ENCODE data around the gene DUSP6.

Gene DUSP6

GRCh38 chr12:89373763-89374572 lies 21.7 kb upstream of the DUSP6 start:
- peak; percentile 82 to 92 (median 90) for DNase-seq

GRCh38 chr12:89372584-89373370 lies 20.5 kb upstream of the DUSP6 start:
- no peak for DNase-seq

GRCh38 chr12:89370850-89371249 lies 18.5 kb upstream of the DUSP6 start:
- peak; percentile 33 to 46 (median 45) for DNase-seq

- peak; percentile 46 to 66 (median 62) for DNase-seq
These were observed 18.1 kb upstream of the DUSP6 start for GRCh38 chr12:89370421-89370831.

- no peak for DNase-seq
These were observed 16.9 kb upstream of the DUSP6 start for GRCh38 chr12:89369166-89369565.

GRCh38 chr12:89368391-89368790 lies 16.1 kb upstream of the DUSP6 start:
- no peak for DNase-seq

- DNase-seq = no peak
These were observed 14.5 kb upstream of the DUSP6 start for GRCh38 chr12:89366676-89367364.

GRCh38 chr12:89364631-89365030 lies 12.3 kb upstream of the DUSP6 start:
- no peak for DNase-seq

GRCh38 chr12:89364058-89364457 lies 11.8 kb upstream of the DUSP6 start:
- DNase-seq = no peak

- DNase-seq = no peak
These were observed 11.3 kb upstream of the DUSP6 start for GRCh38 chr12:89363582-89363981.

- DNase-seq = no peak
These were observed 10.8 kb upstream of the DUSP6 start for GRCh38 chr12:89363084-89363483.

- no peak for DNase-seq
These were observed 7.3 kb upstream of the DUSP6 start for GRCh38 chr12:89359615-89360014.

- no peak for DNase-seq
These were observed 6.5 kb upstream of the DUSP6 start for GRCh38 chr12:89358805-89359204.

GRCh38 chr12:89357297-89357730 lies 5.0 kb upstream of the DUSP6 start:
- no peak for DNase-seq

GRCh38 chr12:89356069-89356665 lies 3.9 kb upstream of the DUSP6 start:
- no peak for DNase-seq

- DNase-seq = no peak
These were observed 3.2 kb upstream of the DUSP6 start for GRCh38 chr12:89355243-89356068.

GRCh38 chr12:89354612-89355067 lies 2.3 kb upstream of the DUSP6 start:
- no peak for DNase-seq

- DNase-seq = peak; percentile 92 to 96 (median 96)
These were observed 1.7 kb upstream of the DUSP6 start for GRCh38 chr12:89353823-89354611.

GRCh38 chr12:89353188-89353822 lies 1.0 kb upstream of the DUSP6 start:
- DNase-seq = peak; percentile 84 to 91 (median 85)

- DNase-seq = no peak
These were observed 134 bp downstream of the DUSP6 start for GRCh38 chr12:89352242-89352491.

Measured in suppressor macrophage treated with lipopolysaccharide for 1 hour (primary cell).